ENCODE measurements around the gene TMEM203.

Gene TMEM203

DNA sequence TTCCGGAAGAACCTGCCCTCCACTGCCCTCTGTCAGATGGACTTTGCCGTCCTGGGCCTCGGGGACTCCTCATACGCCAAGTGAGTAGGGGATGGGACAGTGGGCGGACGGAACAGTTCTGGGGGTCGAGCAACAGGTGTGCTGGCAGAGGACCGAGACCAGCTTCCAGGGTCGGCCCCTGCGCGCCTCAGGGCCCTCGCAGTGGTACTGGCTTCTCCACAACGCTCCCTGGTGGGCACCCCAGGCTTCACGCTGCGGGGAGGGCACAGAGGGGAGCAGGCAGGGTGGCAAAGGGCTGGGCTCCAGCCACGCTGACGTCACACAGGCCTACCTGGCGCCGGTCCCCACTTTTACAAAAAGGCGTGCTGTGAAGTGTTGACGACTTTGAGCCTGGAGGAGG lies 7.1 kb upstream of the TMEM203 start:
- TF ChIP-seq, protein P1, sequence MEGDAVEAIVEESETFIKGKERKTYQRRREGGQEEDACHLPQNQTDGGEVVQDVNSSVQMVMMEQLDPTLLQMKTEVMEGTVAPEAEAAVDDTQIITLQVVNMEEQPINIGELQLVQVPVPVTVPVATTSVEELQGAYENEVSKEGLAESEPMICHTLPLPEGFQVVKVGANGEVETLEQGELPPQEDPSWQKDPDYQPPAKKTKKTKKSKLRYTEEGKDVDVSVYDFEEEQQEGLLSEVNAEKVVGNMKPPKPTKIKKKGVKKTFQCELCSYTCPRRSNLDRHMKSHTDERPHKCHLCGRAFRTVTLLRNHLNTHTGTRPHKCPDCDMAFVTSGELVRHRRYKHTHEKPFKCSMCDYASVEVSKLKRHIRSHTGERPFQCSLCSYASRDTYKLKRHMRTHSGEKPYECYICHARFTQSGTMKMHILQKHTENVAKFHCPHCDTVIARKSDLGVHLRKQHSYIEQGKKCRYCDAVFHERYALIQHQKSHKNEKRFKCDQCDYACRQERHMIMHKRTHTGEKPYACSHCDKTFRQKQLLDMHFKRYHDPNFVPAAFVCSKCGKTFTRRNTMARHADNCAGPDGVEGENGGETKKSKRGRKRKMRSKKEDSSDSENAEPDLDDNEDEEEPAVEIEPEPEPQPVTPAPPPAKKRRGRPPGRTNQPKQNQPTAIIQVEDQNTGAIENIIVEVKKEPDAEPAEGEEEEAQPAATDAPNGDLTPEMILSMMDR (IDR thresholded peaks at IDR 0.05; ENCODE audit: control extremely low read depth, extremely low read depth, low read depth, missing control alignments) = no peak
- CTCF ChIA-PET = interaction anchor here (1.2 kb wide), 1 partner anchor 9 kb away, joined by 4 read pairs; no protein-coding TSS in a partner anchor
- POLR2A ChIA-PET = no interaction called here
- DNase-seq (ENCODE audit: extremely low spot score) = no peak

DNA sequence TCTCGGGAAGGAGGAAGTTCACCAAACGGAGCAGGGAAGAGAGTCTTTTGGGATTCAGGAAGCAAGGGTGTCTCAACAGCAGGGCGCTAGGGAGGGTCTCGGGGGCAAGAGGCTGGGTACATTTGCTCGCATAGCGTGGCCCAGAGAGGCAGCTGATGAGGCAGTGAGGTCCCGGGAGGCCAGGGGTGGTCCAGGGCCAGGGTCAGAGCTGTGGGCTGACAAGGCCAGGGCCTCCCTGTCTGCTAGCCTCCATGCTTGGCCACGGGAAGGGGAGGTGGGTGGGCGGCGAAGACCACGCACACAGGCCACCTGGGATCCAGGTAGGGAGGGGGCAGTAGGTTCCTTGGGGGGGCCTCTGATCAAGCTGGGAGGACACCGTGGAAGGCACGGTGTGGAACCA lies 6.1 kb upstream of the TMEM203 start:
- ChIA-PET POLR2A (no interaction called here), CTCF (interaction anchor here (1.5 to 2.6 kb wide), 2 partner anchors 9 to 12 kb away, joined by 3 to 9 read pairs; partner anchors contain the start of gene RNF208)
- no peak for DNase-seq (ENCODE audit: extremely low spot score)
- TF ChIP-seq, protein P1 (IDR thresholded peaks at IDR 0.05; ENCODE audit: control extremely low read depth, extremely low read depth, low read depth, missing control alignments) = no peak

DNA sequence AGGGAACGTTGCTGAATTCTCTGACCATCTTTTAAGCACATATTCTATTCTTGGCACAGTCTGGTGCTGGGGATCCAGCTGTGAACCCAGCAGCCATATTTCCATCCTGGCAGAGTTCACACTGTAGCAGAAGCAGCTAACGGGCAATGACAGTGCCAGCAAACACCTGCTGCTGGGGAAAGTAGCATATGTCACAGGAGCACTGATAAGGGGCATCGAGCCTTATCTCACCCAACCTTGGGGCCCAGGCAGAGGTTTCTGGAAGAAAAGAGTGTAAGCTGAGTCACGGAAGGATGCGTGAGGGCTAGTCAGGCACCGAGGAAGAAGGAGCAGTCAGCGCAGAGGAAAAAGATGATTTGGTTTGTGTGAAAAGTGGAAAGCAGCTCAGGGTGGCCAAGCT lies 1.2 kb upstream of the TMEM203 start:
- TF ChIP-seq, protein P1 (IDR thresholded peaks at IDR 0.05; ENCODE audit: control extremely low read depth, extremely low read depth, low read depth, missing control alignments) = no peak
- no peak for DNase-seq (ENCODE audit: extremely low spot score)
- POLR2A ChIA-PET = no interaction called here
- CTCF ChIA-PET = interaction anchor here (0.8 to 2.6 kb wide), 6 partner anchors 10 to 49 kb away, joined by 3 to 7 read pairs (median 5); partner anchors contain the start of genes ANAPC2, RNF224 and SSNA1

DNA sequence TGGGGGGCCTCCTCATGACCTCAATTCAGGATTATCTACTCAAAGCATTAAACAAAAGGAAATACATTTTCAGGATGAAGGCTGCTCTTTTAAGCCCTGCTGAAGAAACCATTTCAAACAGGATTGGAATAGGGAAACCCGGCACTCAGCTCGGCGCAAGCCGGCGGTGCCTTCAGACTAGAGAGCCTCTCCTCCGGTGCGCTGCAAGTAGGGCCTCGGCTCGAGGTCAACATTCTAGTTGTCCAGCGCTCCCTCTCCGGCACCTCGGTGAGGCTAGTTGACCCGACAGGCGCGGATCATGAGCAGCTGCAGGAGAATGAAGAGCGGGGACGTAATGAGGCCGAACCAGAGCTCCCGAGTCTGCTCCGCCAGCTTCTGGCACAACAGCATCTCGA lies 720 bp downstream of the TMEM203 start:
- TF ChIP-seq, protein P1 (IDR thresholded peaks at IDR 0.05; ENCODE audit: control extremely low read depth, extremely low read depth, low read depth, missing control alignments) = no peak
- CTCF ChIA-PET = interaction anchor here (1.3 to 3.9 kb wide), 7 partner anchors 9 to 75 kb away, joined by 3 to 18 read pairs (median 3); partner anchors contain the start of genes ANAPC2, CYSRT1, RNF224 and SSNA1

DNA sequence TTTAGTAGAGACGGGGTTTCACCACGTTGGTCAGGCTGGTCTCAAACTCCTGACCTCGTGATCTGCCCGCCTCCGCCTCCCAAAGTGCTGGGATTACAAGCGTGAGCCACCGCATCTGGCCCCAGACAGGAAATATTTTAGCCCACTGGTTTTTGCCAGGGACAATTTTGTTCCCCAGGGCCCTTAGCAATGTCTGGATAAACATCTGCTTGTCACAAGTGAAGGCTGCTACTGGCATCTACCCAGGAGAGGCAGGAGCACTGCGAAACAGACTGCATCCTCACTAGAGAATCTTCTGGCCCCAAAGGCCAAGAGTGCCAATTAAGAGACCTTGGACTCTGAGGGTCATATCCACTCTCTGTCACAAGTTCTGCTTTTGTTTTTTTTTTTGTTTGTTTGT lies 2.5 kb downstream of the TMEM203 start:
- ChIA-PET CTCF (interaction anchor here (1.3 to 3.9 kb wide), 3 partner anchors 14 to 74 kb away, joined by 3 to 18 read pairs (median 3); partner anchors contain the start of genes ANAPC2 and SSNA1), POLR2A (interaction anchor here (0.7 kb wide), 1 partner anchor 398 kb away, joined by 3 read pairs; no protein-coding TSS in a partner anchor)
- TF ChIP-seq, protein P1 (IDR thresholded peaks at IDR 0.05; ENCODE audit: control extremely low read depth, extremely low read depth, low read depth, missing control alignments) = no peak
- DNase-seq (ENCODE audit: extremely low spot score) = no peak

More for the DNA sequence above, 720 bp downstream of the TMEM203 start:
- DNase-seq (ENCODE audit: extremely low spot score) = no peak
- POLR2A ChIA-PET = interaction anchor here (0.6 to 1.0 kb wide), 2 partner anchors 19 to 38 kb away, joined by 3 to 5 read pairs; no protein-coding TSS in a partner anchor

DNA sequence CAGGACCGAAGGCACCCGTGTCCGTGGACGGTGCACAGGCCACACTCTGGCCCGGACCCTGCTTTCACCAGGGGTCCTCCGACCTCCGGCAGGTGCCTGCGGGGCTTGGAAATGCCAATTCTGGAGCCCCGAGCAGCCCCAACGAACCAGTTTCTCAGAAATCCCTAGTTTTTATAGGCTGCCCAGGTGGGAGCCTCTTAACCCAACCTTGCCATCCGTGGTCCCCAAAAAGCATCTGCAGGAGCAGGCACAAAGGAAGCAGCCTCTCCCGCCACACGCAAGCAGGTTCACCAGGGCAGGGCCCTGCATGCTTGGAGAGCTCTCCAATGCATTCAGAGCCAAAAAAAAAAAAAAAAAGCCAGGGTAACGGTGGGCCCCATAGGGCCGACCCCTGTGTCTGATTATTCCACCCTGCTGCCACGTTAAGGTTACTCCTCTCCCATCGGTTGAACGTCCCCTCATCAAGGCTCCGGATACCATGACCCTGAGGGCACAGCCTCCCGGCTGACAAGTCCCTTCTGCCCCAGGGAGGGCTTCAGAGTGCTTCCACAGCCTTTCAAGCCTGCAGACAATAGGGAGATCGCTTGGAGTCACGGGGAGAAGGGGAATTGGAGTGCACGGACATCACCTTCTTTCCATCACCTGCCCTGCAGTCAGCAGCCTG lies 4.1 kb downstream of the TMEM203 start:
- ChIA-PET CTCF (interaction anchor here (0.7 to 3.9 kb wide), 11 partner anchors 11 to 172 kb away, joined by 3 to 18 read pairs (median 3); partner anchors contain the start of genes ANAPC2, RNF224 and SSNA1), POLR2A (interaction anchor here (0.6 to 1.5 kb wide), 10 partner anchors 12 to 115 kb away, joined by 3 to 8 read pairs (median 4); partner anchors contain the start of genes ANAPC2, MAN1B1, SSNA1 and TUBB4B)
- TF ChIP-seq, protein P1 (IDR thresholded peaks at IDR 0.05; ENCODE audit: control extremely low read depth, extremely low read depth, low read depth, missing control alignments) = no peak
- DNase-seq (ENCODE audit: extremely low spot score) = no peak
